C4-2B (cell line): ENCODE results near the gene IKZF2.

Source experiments
- H3K27ac ChIP-seq: fragments of 450-650 bp; 2 replicates; pipeline ENCODE4 v1.5.1; 2017
- CTCF ChIP-seq: fragments of 450-650 bp; conservative IDR thresholded peaks from 2 replicates; pipeline ENCODE4 v1.5.1; 2017; ENCODE audit warnings: mild to moderate bottlenecking
- ZFX ChIP-seq: fragments of 450-650 bp; IDR thresholded peaks from 2 replicates; pipeline ENCODE4 v1.6.1; 2017

IKZF2 gene

GRCh38 chr2:213108308-213108707 lies 43.1 kb downstream of the IKZF2 start:
- TF ChIP-seq ZFX = no peak
- no peak for TF ChIP-seq CTCF
- no peak overlapping the region for H3K27ac ChIP-seq

- H3K27ac ChIP-seq = no peak overlapping the region
- TF ChIP-seq ZFX (no peak), CTCF (no peak)
These were observed 43.7 kb downstream of the IKZF2 start for GRCh38 chr2:213107728-213108127.

GRCh38 chr2:213105212-213105611 lies 46.2 kb downstream of the IKZF2 start:
- TF ChIP-seq ZFX (no peak), CTCF (no peak)
- H3K27ac ChIP-seq = no peak overlapping the region

- TF ChIP-seq ZFX = no peak
- no peak for TF ChIP-seq CTCF
- H3K27ac ChIP-seq = no peak overlapping the region
These were observed 46.6 kb downstream of the IKZF2 start for GRCh38 chr2:213104903-213105202.

- TF ChIP-seq ZFX (no peak), CTCF (no peak)
- no peak overlapping the region for H3K27ac ChIP-seq
These were observed 47.1 kb downstream of the IKZF2 start for GRCh38 chr2:213104092-213104902.

GRCh38 chr2:213101692-213102460 lies 49.5 kb downstream of the IKZF2 start:
- TF ChIP-seq CTCF (no peak), ZFX (no peak)
- no peak overlapping the region for H3K27ac ChIP-seq

- no peak overlapping the region for H3K27ac ChIP-seq
- TF ChIP-seq CTCF = no peak
- TF ChIP-seq ZFX = no peak
These were observed 50.3 kb downstream of the IKZF2 start for GRCh38 chr2:213101109-213101508.
